HAP-1 (cell line): Measurements from ENCODE around the gene SLC30A2.

Experiments
- DNase-seq, 2 experiments: peaks; one replicate each; pipeline ENCODE4 v3.0.0-alpha.2; 2016 to 2020; ENCODE audit warnings: low spot score in 2 of 2
- H3K27me3 ChIP-seq: fragments of 250-450 bp; sonication (Bioruptor Pico); 2 replicates; pipeline ENCODE4 v1.5.1; 2020; ENCODE audit warnings: low read depth, mild to moderate bottlenecking, moderate library complexity
- H3K36me3 ChIP-seq: fragments of 250-450 bp; sonication (Bioruptor Pico); replicated peaks from 2 replicates; pipeline ENCODE4 v1.5.1; 2020; ENCODE audit warnings: mild to moderate bottlenecking
- H3K4me1 ChIP-seq: fragments of 250-450 bp; sonication (Bioruptor Pico); 2 replicates; pipeline ENCODE4 v1.5.1; 2020; ENCODE audit warnings: mild to moderate bottlenecking
- H3K4me3 ChIP-seq: fragments of 250-450 bp; sonication (Bioruptor Pico); 2 replicates; pipeline ENCODE4 v1.5.1; 2020; ENCODE audit warnings: mild to moderate bottlenecking, moderate library complexity
- H3K9me3 ChIP-seq: fragments of 250-450 bp; sonication (Bioruptor Pico); 2 replicates; pipeline ENCODE4 v1.5.1; 2020; ENCODE audit warnings: mild to moderate bottlenecking, moderate library complexity
- in situ Hi-C: fragments of 300-500 bp; cut with MboI; formaldehyde crosslinking; loops from 3 replicates; pipeline ENCODE4 v1.14.3; 2020; ENCODE audit warnings: low sequenced_read_pairs, inconsistent platforms, mixed read lengths

Gene SLC30A2

GRCh38 chr1:26029864-26030481 lies 15.9 kb downstream of the SLC30A2 start:
- in situ Hi-C loops: no loop called here
- DNase-seq: no peak
- H3K4me3 ChIP-seq: no peak overlapping the region

GRCh38 chr1:26029054-26029863 lies 16.7 kb downstream of the SLC30A2 start:
- Histone ChIP-seq H3K36me3 (no peaks in the 10 kb centered on the region), H3K9me3 (no peaks in the 10 kb centered on the region), H3K4me1 (peaks cover 8% of the 10 kb centered on the region), H3K27me3 (no peaks in the 10 kb centered on the region), H3K4me3 (no peak overlapping the region)
- in situ Hi-C loops: no loop called here
- no peak for DNase-seq

More at GRCh38 chr1:26029864-26030481, 15.9 kb downstream of the SLC30A2 start:
- Histone ChIP-seq H3K36me3 (no peaks in the 10 kb centered on the region), H3K9me3 (no peaks in the 10 kb centered on the region), H3K4me1 (peaks cover 14% of the 10 kb centered on the region), H3K27me3 (no peaks in the 10 kb centered on the region)

GRCh38 chr1:26028490-26028980 lies 17.4 kb downstream of the SLC30A2 start:
- DNase-seq: no peak
- in situ Hi-C loops: no loop called here
- H3K4me3 ChIP-seq: no peak overlapping the region

GRCh38 chr1:26027716-26028489 lies 18.0 kb downstream of the SLC30A2 start:
- H3K36me3 ChIP-seq: no peaks in the 10 kb centered on the region
- in situ Hi-C loops: no loop called here
- no peaks in the 10 kb centered on the region for H3K27me3 ChIP-seq
- no peak overlapping the region for H3K4me3 ChIP-seq
- no peak for DNase-seq
- H3K4me1 ChIP-seq: peaks cover 7% of the 10 kb centered on the region
- H3K9me3 ChIP-seq: no peaks in the 10 kb centered on the region

More at GRCh38 chr1:26028490-26028980, 17.4 kb downstream of the SLC30A2 start:
- no peaks in the 10 kb centered on the region for H3K27me3 ChIP-seq
- H3K4me1 ChIP-seq: peaks cover 7% of the 10 kb centered on the region
- no peaks in the 10 kb centered on the region for H3K9me3 ChIP-seq
- H3K36me3 ChIP-seq: no peaks in the 10 kb centered on the region

- Histone ChIP-seq H3K27me3 (no peaks in the 10 kb centered on the region), H3K4me3 (no peak overlapping the region), H3K36me3 (no peaks in the 10 kb centered on the region), H3K4me1 (peaks cover 7% of the 10 kb centered on the region), H3K9me3 (no peaks in the 10 kb centered on the region)
- DNase-seq: peak; percentile 34 to 47
- in situ Hi-C loops: no loop called here
Observed at GRCh38 chr1:26025517-26025916, 20.4 kb downstream of the SLC30A2 start.

- Histone ChIP-seq H3K9me3 (no peaks in the 10 kb centered on the region), H3K4me3 (no peak overlapping the region), H3K36me3 (no peaks in the 10 kb centered on the region), H3K4me1 (peaks cover 7% of the 10 kb centered on the region), H3K27me3 (no peaks in the 10 kb centered on the region)
- no peak for DNase-seq
- in situ Hi-C loops: no loop called here
Observed at GRCh38 chr1:26025060-26025459, 20.9 kb downstream of the SLC30A2 start.

GRCh38 chr1:26023826-26024225 lies 22.1 kb downstream of the SLC30A2 start:
- Histone ChIP-seq H3K9me3 (no peaks in the 10 kb centered on the region), H3K4me3 (no peak overlapping the region), H3K4me1 (peaks cover 7% of the 10 kb centered on the region), H3K27me3 (no peaks in the 10 kb centered on the region), H3K36me3 (no peaks in the 10 kb centered on the region)
- in situ Hi-C loops: no loop called here
- DNase-seq: no peak

- in situ Hi-C loops: no loop called here
- peaks cover 7% of the 10 kb centered on the region for H3K4me1 ChIP-seq
Observed at GRCh38 chr1:26023009-26023408, 22.9 kb downstream of the SLC30A2 start.

GRCh38 chr1:26022404-26022779 lies 23.5 kb downstream of the SLC30A2 start:
- in situ Hi-C loops: no loop called here
- peaks cover 7% of the 10 kb centered on the region for H3K4me1 ChIP-seq
- H3K36me3 ChIP-seq: no peaks in the 10 kb centered on the region
- H3K27me3 ChIP-seq: no peaks in the 10 kb centered on the region
- no peak overlapping the region for H3K4me3 ChIP-seq
- no peak for DNase-seq
- H3K9me3 ChIP-seq: no peaks in the 10 kb centered on the region

More at GRCh38 chr1:26023009-26023408, 22.9 kb downstream of the SLC30A2 start:
- DNase-seq: no peak
- H3K36me3 ChIP-seq: no peaks in the 10 kb centered on the region
- no peaks in the 10 kb centered on the region for H3K27me3 ChIP-seq
- H3K4me3 ChIP-seq: no peak overlapping the region
- H3K9me3 ChIP-seq: no peaks in the 10 kb centered on the region

GRCh38 chr1:26021647-26022403 lies 24.1 kb downstream of the SLC30A2 start, which contains the start of gene EXTL1:
Gene EXTL1, plus strand, starts transcription at chr1:26021775. Its CDS starts 872 bp downstream, at chr1:26022647.
- Histone ChIP-seq H3K4me1 (peaks cover 7% of the 10 kb centered on the region), H3K27me3 (no peaks in the 10 kb centered on the region), H3K9me3 (no peaks in the 10 kb centered on the region), H3K36me3 (no peaks in the 10 kb centered on the region), H3K4me3 (no peak within 1 kb of the TSS)
- in situ Hi-C loops: no loop called here
- DNase-seq: peak; percentile 21 to 54

- DNase-seq: no peak
- Histone ChIP-seq H3K36me3 (no peaks in the 10 kb centered on the region), H3K4me3 (no peak overlapping the region), H3K27me3 (no peaks in the 10 kb centered on the region), H3K9me3 (no peaks in the 10 kb centered on the region), H3K4me1 (peaks cover 7% of the 10 kb centered on the region)
- in situ Hi-C loops: no loop called here
Observed at GRCh38 chr1:26020941-26021646, 24.8 kb downstream of the SLC30A2 start.

GRCh38 chr1:26020330-26020768 lies 25.6 kb downstream of the SLC30A2 start:
- DNase-seq: no peak
- Histone ChIP-seq H3K9me3 (no peaks in the 10 kb centered on the region), H3K27me3 (no peaks in the 10 kb centered on the region), H3K4me1 (peaks cover 6% of the 10 kb centered on the region), H3K4me3 (no peak overlapping the region), H3K36me3 (no peaks in the 10 kb centered on the region)
- in situ Hi-C loops: no loop called here
